Fibroblast of pulmonary artery (primary cell): ENCODE results near the gene TMEM271.
"Not testable (repeated sequence)": the region's sequence is repeated elsewhere in the genome, so short reads cannot be mapped to it uniquely, and the experiment has no call there.

Experiments
- DNase-seq: peaks from one replicate; pipeline ENCODE4 v3.0.0-alpha.2; 2010; ENCODE audit warnings: low read depth
- H3K4me3 ChIP-seq: replicated peaks from 2 replicates; pipeline ENCODE4 v1.5.1; 2011; ENCODE audit warnings: low read depth, mild to moderate bottlenecking, control low read depth, low read length, moderate library complexity
- TF ChIP-seq, protein P1 (sequence below): IDR thresholded peaks from 2 replicates; pipeline ENCODE4 v1.5.1; 2011; ENCODE audit warnings: mild to moderate bottlenecking, control low read depth, low read length, inconsistent platforms; ENCODE audit errors: missing control alignments

TMEM271 gene

GRCh38 chr4:600850-601515 is 24.9 kb upstream of the TMEM271 start:
- no peak for DNase-seq
- no peak overlapping the region for H3K4me3 ChIP-seq

DNA sequence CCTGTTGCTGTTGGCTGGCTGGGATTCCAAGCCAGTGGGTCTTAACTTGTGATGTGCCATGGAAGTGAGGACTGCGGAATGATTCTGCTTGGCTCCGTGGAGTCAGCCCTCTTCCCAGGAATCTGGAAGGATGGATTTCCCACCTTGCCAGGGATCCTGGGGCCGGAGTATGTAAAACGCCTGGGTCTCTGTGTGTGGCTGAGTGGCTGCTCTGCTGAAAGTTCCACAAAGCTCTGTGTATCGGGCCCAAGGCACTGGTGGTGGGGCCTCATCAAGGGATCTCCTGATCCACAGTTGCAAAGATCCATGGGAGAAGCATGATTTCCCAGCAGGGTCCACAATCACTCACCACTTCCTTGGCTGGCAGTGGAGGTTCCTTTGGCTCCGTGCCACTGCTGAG is 24.1 kb upstream of the TMEM271 start:
- DNase-seq, result no peak
- TF ChIP-seq, protein P1, sequence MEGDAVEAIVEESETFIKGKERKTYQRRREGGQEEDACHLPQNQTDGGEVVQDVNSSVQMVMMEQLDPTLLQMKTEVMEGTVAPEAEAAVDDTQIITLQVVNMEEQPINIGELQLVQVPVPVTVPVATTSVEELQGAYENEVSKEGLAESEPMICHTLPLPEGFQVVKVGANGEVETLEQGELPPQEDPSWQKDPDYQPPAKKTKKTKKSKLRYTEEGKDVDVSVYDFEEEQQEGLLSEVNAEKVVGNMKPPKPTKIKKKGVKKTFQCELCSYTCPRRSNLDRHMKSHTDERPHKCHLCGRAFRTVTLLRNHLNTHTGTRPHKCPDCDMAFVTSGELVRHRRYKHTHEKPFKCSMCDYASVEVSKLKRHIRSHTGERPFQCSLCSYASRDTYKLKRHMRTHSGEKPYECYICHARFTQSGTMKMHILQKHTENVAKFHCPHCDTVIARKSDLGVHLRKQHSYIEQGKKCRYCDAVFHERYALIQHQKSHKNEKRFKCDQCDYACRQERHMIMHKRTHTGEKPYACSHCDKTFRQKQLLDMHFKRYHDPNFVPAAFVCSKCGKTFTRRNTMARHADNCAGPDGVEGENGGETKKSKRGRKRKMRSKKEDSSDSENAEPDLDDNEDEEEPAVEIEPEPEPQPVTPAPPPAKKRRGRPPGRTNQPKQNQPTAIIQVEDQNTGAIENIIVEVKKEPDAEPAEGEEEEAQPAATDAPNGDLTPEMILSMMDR, result no peak
- H3K4me3 ChIP-seq, result no peak overlapping the region

More at GRCh38 chr4:600850-601515, 24.9 kb upstream of the TMEM271 start:
- TF ChIP-seq, protein P1, result no peak

DNA sequence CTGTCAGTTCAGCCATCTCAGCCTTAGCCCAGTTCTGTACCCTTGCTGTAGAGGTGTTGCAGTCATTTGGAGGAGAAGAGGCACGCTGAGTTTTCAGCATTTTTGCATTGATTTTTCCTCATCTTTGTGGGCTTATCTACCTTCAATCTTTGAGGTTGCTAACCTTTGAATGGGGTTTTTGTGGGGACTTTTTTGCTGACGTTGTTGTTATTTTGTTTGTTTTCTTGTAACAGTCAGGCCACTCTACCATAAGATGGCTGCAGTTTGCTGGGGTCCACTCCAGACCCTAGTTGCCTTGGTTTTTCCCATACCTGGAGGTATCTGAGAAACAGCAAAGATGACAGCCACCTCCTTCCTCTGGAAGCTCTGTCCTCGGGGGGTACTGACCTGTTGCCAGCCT is 22.8 kb upstream of the TMEM271 start:
- H3K4me3 ChIP-seq, result no peak overlapping the region
- TF ChIP-seq, protein P1, result no peak
- no peak for DNase-seq

GRCh38 chr4:592825-593520 is 16.9 kb upstream of the TMEM271 start:
- TF ChIP-seq, protein P1, result no peak

DNA sequence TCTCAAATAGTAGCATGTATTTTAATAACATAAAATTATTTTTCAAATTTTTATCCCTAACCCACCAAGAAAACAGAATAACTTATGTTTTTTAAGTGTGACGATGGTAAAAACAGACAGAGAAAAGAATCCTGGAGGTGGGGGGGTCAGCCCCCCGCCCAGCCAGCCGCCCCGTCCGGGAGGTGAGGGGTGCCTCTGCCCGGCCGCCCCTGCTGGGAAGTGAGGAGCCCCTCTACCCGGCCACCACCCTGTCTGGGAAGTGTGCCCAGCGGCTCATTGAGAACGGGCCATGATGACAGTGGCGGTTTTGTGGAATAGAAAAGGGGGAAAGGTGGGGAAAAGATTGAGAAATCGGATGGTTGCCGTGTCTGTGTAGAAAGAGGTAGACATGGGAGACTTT is 16.1 kb upstream of the TMEM271 start:
- not testable (repeated sequence) for DNase-seq, H3K4me3 ChIP-seq

More at GRCh38 chr4:592825-593520, 16.9 kb upstream of the TMEM271 start:
- DNase-seq, result no peak
- no peak overlapping the region for H3K4me3 ChIP-seq

GRCh38 chr4:590313-590841 is 14.3 kb upstream of the TMEM271 start:
- no peak for DNase-seq
- TF ChIP-seq, protein P1, result no peak
- no peak overlapping the region for H3K4me3 ChIP-seq

GRCh38 chr4:589219-589963 is 13.3 kb upstream of the TMEM271 start:
- H3K4me3 ChIP-seq, result no peak overlapping the region
- DNase-seq, result no peak
- TF ChIP-seq, protein P1, result no peak
